GM19351 (cell line): ENCODE measurements around the gene SP3.
"Not testable (repeated sequence)": the region's sequence is repeated elsewhere in the genome, so short reads cannot be mapped to it uniquely, and the experiment has no call there.

ENCODE experiments used
- ATAC-seq: cut with Tn5 transposase; IDR thresholded peaks from one replicate; pipeline ENCODE4 v1.9.1; 2021; ENCODE audit warnings: mild to moderate bottlenecking, moderate library complexity; ENCODE audit not compliant: unreplicated experiment

SP3 gene

GRCh38 chr2:173892341-173892740 is 72.8 kb downstream of the SP3 start:
- no peak for ATAC-seq

GRCh38 chr2:173891315-173892037 is 73.7 kb downstream of the SP3 start:
- no peak for ATAC-seq

GRCh38 chr2:173889464-173889863 is 75.7 kb downstream of the SP3 start:
- not testable (repeated sequence) for ATAC-seq

GRCh38 chr2:173886613-173887012 is 78.6 kb downstream of the SP3 start:
- ATAC-seq: no peak

- ATAC-seq: no peak
These were observed 81.0 kb downstream of the SP3 start for GRCh38 chr2:173884025-173884802.

GRCh38 chr2:173881886-173882285 is 83.3 kb downstream of the SP3 start:
- no peak for ATAC-seq

- ATAC-seq: no peak
These were observed 83.7 kb downstream of the SP3 start for GRCh38 chr2:173881461-173881860.

GRCh38 chr2:173880561-173880960 is 84.6 kb downstream of the SP3 start:
- ATAC-seq: no peak

- no peak for ATAC-seq
These were observed 88.2 kb downstream of the SP3 start for GRCh38 chr2:173876833-173877413.

GRCh38 chr2:173874894-173875237 is 90.3 kb downstream of the SP3 start:
- ATAC-seq: peak; percentile 83

- peak; percentile 38 for ATAC-seq
These were observed 90.9 kb downstream of the SP3 start for GRCh38 chr2:173874003-173874893.

GRCh38 chr2:173872714-173873113 is 92.5 kb downstream of the SP3 start:
- no peak for ATAC-seq

- no peak for ATAC-seq
These were observed 95.6 kb downstream of the SP3 start for GRCh38 chr2:173869244-173870229.

- ATAC-seq: no peak
These were observed 96.8 kb downstream of the SP3 start for GRCh38 chr2:173868406-173868805.

- ATAC-seq: no peak
These were observed 98.1 kb downstream of the SP3 start for GRCh38 chr2:173866874-173867618.

- ATAC-seq: no peak
These were observed 99.0 kb downstream of the SP3 start for GRCh38 chr2:173865971-173866873.

- ATAC-seq: no peak
These were observed 102.5 kb downstream of the SP3 start for GRCh38 chr2:173862612-173863217.

GRCh38 chr2:173860566-173860965 is 104.6 kb downstream of the SP3 start:
- ATAC-seq: no peak
